Activated T-helper 17 cell treated with anti-CD3 and anti-CD28 coated beads, Interleukin-2, amount 50 U/mL, for 72 hours (primary cell): ENCODE measurements around the gene CDADC1. TPM values are rescaled to one million over a fixed set of nuclear protein-coding genes. Genes with fewer than 3 reads are reported as not detected.
A peak's percentile ranks its signal among the peaks of the same experiment; 100 is the strongest.
"Not testable (repeated sequence)": the region's sequence is repeated elsewhere in the genome, so short reads cannot be mapped to it uniquely, and the experiment has no call there.

ENCODE experiments used
- ATAC-seq: fragments of 150-1000 bp; cut with Tn5 transposase; replicated peaks from 2 replicates; pipeline ENCODE4 v1.10.0; 2021; ENCODE audit warnings: mild to moderate bottlenecking, moderate library complexity
- H3K27ac Mint-ChIP-seq: one replicate; pipeline ENCODE4 v1.8.0; 2022; ENCODE audit warnings: mixed read lengths
- H3K27me3 Mint-ChIP-seq: one replicate; pipeline ENCODE4 v1.8.0; 2022; ENCODE audit warnings: mixed read lengths
- H3K36me3 Mint-ChIP-seq: one replicate; pipeline ENCODE4 v1.8.0; 2022; ENCODE audit warnings: low read depth, mild to moderate bottlenecking, mixed read lengths
- H3K4me1 Mint-ChIP-seq: one replicate; pipeline ENCODE4 v1.8.0; 2022; ENCODE audit warnings: mixed read lengths
- H3K4me3 Mint-ChIP-seq: one replicate; pipeline ENCODE4 v1.8.0; 2022; ENCODE audit warnings: mild to moderate bottlenecking, mixed read lengths
- H3K9me3 Mint-ChIP-seq: one replicate; pipeline ENCODE4 v1.8.0; 2022; ENCODE audit warnings: mixed read lengths
- total RNA-seq, 2 donors: library from RNA; stranded (reverse); gene quantifications; one replicate each; pipeline ENCODE4 v1.2.3, GENCODE V29; 2022

CDADC1 gene
- total RNA-seq, 2 donors from 2014 or later, result 7.5 to 10.2 TPM

- no peak for ATAC-seq
- H3K27ac Mint-ChIP-seq, result peak overlapping the region; percentile 11
- peaks cover 52% of the 10 kb centered on the region for H3K36me3 Mint-ChIP-seq
- H3K27me3 Mint-ChIP-seq, result no peaks in the 10 kb centered on the region
- no peaks in the 10 kb centered on the region for H3K9me3 Mint-ChIP-seq
- peaks cover 27% of the 10 kb centered on the region for H3K4me1 Mint-ChIP-seq
- no peak overlapping the region for H3K4me3 Mint-ChIP-seq
These were observed 6.3 kb downstream of the CDADC1 start for GRCh38 chr13:49254007-49254406.

- H3K4me3 Mint-ChIP-seq, result peak overlapping the region; percentile 73
- H3K36me3 Mint-ChIP-seq, result peaks cover 59% of the 10 kb centered on the region
- peaks cover 21% of the 10 kb centered on the region for H3K4me1 Mint-ChIP-seq
- no peaks in the 10 kb centered on the region for H3K9me3 Mint-ChIP-seq
- H3K27ac Mint-ChIP-seq, result no peak overlapping the region
- ATAC-seq, result no peak
- no peaks in the 10 kb centered on the region for H3K27me3 Mint-ChIP-seq
These were observed 9.1 kb downstream of the CDADC1 start for GRCh38 chr13:49256841-49257240.

GRCh38 chr13:49258089-49258796 is 10.5 kb downstream of the CDADC1 start:
- no peaks in the 10 kb centered on the region for H3K9me3 Mint-ChIP-seq
- peak overlapping the region; percentile 73 for H3K4me3 Mint-ChIP-seq
- no peaks in the 10 kb centered on the region for H3K27me3 Mint-ChIP-seq
- peaks cover 67% of the 10 kb centered on the region for H3K36me3 Mint-ChIP-seq
- H3K4me1 Mint-ChIP-seq, result peaks cover 19% of the 10 kb centered on the region
- peak overlapping the region; percentile 89 for H3K27ac Mint-ChIP-seq
- ATAC-seq, result peak; percentile 32

GRCh38 chr13:49259586-49259985 is 11.9 kb downstream of the CDADC1 start:
- Mint-ChIP-seq H3K36me3 (peaks cover 66% of the 10 kb centered on the region), H3K4me3 (no peak overlapping the region), H3K27me3 (no peaks in the 10 kb centered on the region), H3K4me1 (peaks cover 13% of the 10 kb centered on the region), H3K9me3 (no peaks in the 10 kb centered on the region), H3K27ac (no peak overlapping the region)
- ATAC-seq, result no peak

- Mint-ChIP-seq H3K27ac (no peak overlapping the region), H3K4me1 (peaks cover 5% of the 10 kb centered on the region), H3K36me3 (peaks cover 56% of the 10 kb centered on the region), H3K4me3 (no peak overlapping the region), H3K9me3 (no peaks in the 10 kb centered on the region), H3K27me3 (no peaks in the 10 kb centered on the region)
- no peak for ATAC-seq
These were observed 14.9 kb downstream of the CDADC1 start for GRCh38 chr13:49262634-49263033.

- no peak overlapping the region for H3K4me3 Mint-ChIP-seq
- no peak overlapping the region for H3K27ac Mint-ChIP-seq
- ATAC-seq, result no peak
- H3K9me3 Mint-ChIP-seq, result no peaks in the 10 kb centered on the region
- peaks cover 53% of the 10 kb centered on the region for H3K36me3 Mint-ChIP-seq
- no peaks in the 10 kb centered on the region for H3K27me3 Mint-ChIP-seq
- H3K4me1 Mint-ChIP-seq, result no peaks in the 10 kb centered on the region
These were observed 18.1 kb downstream of the CDADC1 start for GRCh38 chr13:49265822-49266221.

- Mint-ChIP-seq H3K27me3 (no peaks in the 10 kb centered on the region), H3K4me1 (no peaks in the 10 kb centered on the region), H3K27ac (no peak overlapping the region), H3K4me3 (no peak overlapping the region), H3K9me3 (no peaks in the 10 kb centered on the region), H3K36me3 (peaks cover 28% of the 10 kb centered on the region)
- ATAC-seq, result peak; percentile 95
These were observed 23.5 kb downstream of the CDADC1 start for GRCh38 chr13:49271264-49271663.

- ATAC-seq, result no peak
- H3K9me3 Mint-ChIP-seq, result no peaks in the 10 kb centered on the region
- no peaks in the 10 kb centered on the region for H3K4me1 Mint-ChIP-seq
- no peak overlapping the region for H3K27ac Mint-ChIP-seq
- H3K4me3 Mint-ChIP-seq, result no peak overlapping the region
- peaks cover 18% of the 10 kb centered on the region for H3K36me3 Mint-ChIP-seq
- no peaks in the 10 kb centered on the region for H3K27me3 Mint-ChIP-seq
These were observed 24.6 kb downstream of the CDADC1 start for GRCh38 chr13:49272296-49272695.

- ATAC-seq, result no peak
- H3K36me3 Mint-ChIP-seq, result peaks cover 35% of the 10 kb centered on the region
- H3K4me3 Mint-ChIP-seq, result no peak overlapping the region
- no peak overlapping the region for H3K27ac Mint-ChIP-seq
- H3K4me1 Mint-ChIP-seq, result no peaks in the 10 kb centered on the region
- no peaks in the 10 kb centered on the region for H3K9me3 Mint-ChIP-seq
- H3K27me3 Mint-ChIP-seq, result no peaks in the 10 kb centered on the region
These were observed 30.5 kb downstream of the CDADC1 start for GRCh38 chr13:49278211-49278610.

GRCh38 chr13:49279112-49279511 is 31.4 kb downstream of the CDADC1 start:
- ATAC-seq, result no peak
- peaks cover 35% of the 10 kb centered on the region for H3K36me3 Mint-ChIP-seq
- H3K4me1 Mint-ChIP-seq, result no peaks in the 10 kb centered on the region
- H3K4me3 Mint-ChIP-seq, result no peak overlapping the region
- H3K27me3 Mint-ChIP-seq, result no peaks in the 10 kb centered on the region
- H3K27ac Mint-ChIP-seq, result peak overlapping the region; percentile 3
- H3K9me3 Mint-ChIP-seq, result no peaks in the 10 kb centered on the region

- no peaks in the 10 kb centered on the region for H3K4me1 Mint-ChIP-seq
- no peak overlapping the region for H3K4me3 Mint-ChIP-seq
- H3K9me3 Mint-ChIP-seq, result no peaks in the 10 kb centered on the region
- peak; percentile 53 for ATAC-seq
- peaks cover 40% of the 10 kb centered on the region for H3K36me3 Mint-ChIP-seq
- peak overlapping the region; percentile 3 for H3K27ac Mint-ChIP-seq
- H3K27me3 Mint-ChIP-seq, result no peaks in the 10 kb centered on the region
These were observed 32.2 kb downstream of the CDADC1 start for GRCh38 chr13:49279885-49280284.

- Mint-ChIP-seq H3K27me3 (no peaks in the 10 kb centered on the region), H3K4me3 (no peak overlapping the region), H3K9me3 (no peaks in the 10 kb centered on the region), H3K36me3 (peaks cover 39% of the 10 kb centered on the region), H3K4me1 (peaks cover 6% of the 10 kb centered on the region), H3K27ac (no peak overlapping the region)
- no peak for ATAC-seq
These were observed 40.3 kb downstream of the CDADC1 start for GRCh38 chr13:49287995-49288394.

- Mint-ChIP-seq H3K9me3 (no peaks in the 10 kb centered on the region), H3K27ac (no peak overlapping the region), H3K27me3 (no peaks in the 10 kb centered on the region), H3K4me3 (no peak overlapping the region), H3K4me1 (peaks cover 7% of the 10 kb centered on the region), H3K36me3 (peaks cover 39% of the 10 kb centered on the region)
- ATAC-seq, result no peak
These were observed 40.7 kb downstream of the CDADC1 start for GRCh38 chr13:49288458-49288857.

- Mint-ChIP-seq H3K4me1 (peaks cover 7% of the 10 kb centered on the region), H3K4me3 (peak overlapping the region; percentile 36), H3K27ac (peak overlapping the region; percentile 81), H3K36me3 (peaks cover 15% of the 10 kb centered on the region), H3K9me3 (no peaks in the 10 kb centered on the region), H3K27me3 (no peaks in the 10 kb centered on the region)
- peak; percentile 81 for ATAC-seq
These were observed 45.2 kb downstream of the CDADC1 start for GRCh38 chr13:49292742-49293486.

- not testable (repeated sequence) for H3K36me3 Mint-ChIP-seq, H3K27me3 Mint-ChIP-seq, H3K4me1 Mint-ChIP-seq, H3K27ac Mint-ChIP-seq, H3K4me3 Mint-ChIP-seq, H3K9me3 Mint-ChIP-seq, ATAC-seq
These were observed 47.0 kb downstream of the CDADC1 start for GRCh38 chr13:49294723-49295122.
